HepG2 (cell line): ENCODE results near the gene ST6GALNAC6.

Experiments used
- CENPT ChIP-seq: sonication (generic); formaldehyde crosslinking; IDR thresholded peaks from 2 replicates; pipeline ENCODE4 v1.8.0; 2022; ENCODE audit warnings: low read depth, mild to moderate bottlenecking, moderate library complexity, missing genetic modification reagents
- CHD2 ChIP-seq: IDR thresholded peaks from 2 replicates; pipeline ENCODE4 v1.6.1; 2011; ENCODE audit warnings: low read depth, low read length, improper control_type of control experiment
- EP300 ChIP-seq, 3 experiments: sonication (generic) in 1 of 3; formaldehyde crosslinking in 1 of 3; IDR thresholded peaks; 2 replicates each; pipeline versions ENCODE4 v1.5.1 to v1.6.1; 2011 to 2020; ENCODE audit warnings: low read depth in 2 of 3, low read length in 2 of 3, borderline replicate concordance in 1 of 3, improper control_type of control experiment in 1 of 3, mild to moderate bottlenecking in 1 of 3, missing genetic modification reagents in 1 of 3, moderate library complexity in 1 of 3
- EZH2 ChIP-seq: conservative IDR thresholded peaks from 2 replicates; pipeline ENCODE4 v1.6.1; 2012; ENCODE audit warnings: mild to moderate bottlenecking, low read depth, low read length, moderate library complexity
- PAX8 ChIP-seq: sonication (generic); formaldehyde crosslinking; IDR thresholded peaks from 2 replicates; pipeline ENCODE4 v1.8.0; 2022; ENCODE audit warnings: mild to moderate bottlenecking, missing genetic modification reagents, borderline replicate concordance
- POLR2A ChIP-seq, 2 experiments: IDR thresholded peaks; 2 replicates each; pipeline ENCODE4 v1.6.1; 2011; ENCODE audit warnings: low read depth in 2 of 2, low read length in 2 of 2, mild to moderate bottlenecking in 1 of 2, moderate library complexity in 1 of 2; ENCODE audit not compliant: insufficient read depth in 1 of 2
- RNF2 ChIP-seq: fragments of 450-650 bp; conservative IDR thresholded peaks from 2 replicates; pipeline ENCODE4 v1.6.1; 2016; ENCODE audit warnings: low read depth
- SNAPC2 ChIP-seq: sonication (generic); formaldehyde crosslinking; IDR thresholded peaks from 2 replicates; pipeline ENCODE4 v1.8.1; 2022; ENCODE audit warnings: mild to moderate bottlenecking, missing genetic modification reagents
- ZNF232 ChIP-seq: sonication (generic); formaldehyde crosslinking; IDR thresholded peaks from 2 replicates; pipeline ENCODE4 v1.4.0; 2020; ENCODE audit warnings: missing genetic modification reagents, borderline replicate concordance
- TF ChIP-seq, protein P1 (sequence below): sonication (generic); formaldehyde crosslinking; IDR thresholded peaks from 2 replicates; pipeline ENCODE4 v1.4.0; 2020; ENCODE audit warnings: missing genetic modification reagents; ENCODE audit errors: not compliant biosample characterization

DNA sequence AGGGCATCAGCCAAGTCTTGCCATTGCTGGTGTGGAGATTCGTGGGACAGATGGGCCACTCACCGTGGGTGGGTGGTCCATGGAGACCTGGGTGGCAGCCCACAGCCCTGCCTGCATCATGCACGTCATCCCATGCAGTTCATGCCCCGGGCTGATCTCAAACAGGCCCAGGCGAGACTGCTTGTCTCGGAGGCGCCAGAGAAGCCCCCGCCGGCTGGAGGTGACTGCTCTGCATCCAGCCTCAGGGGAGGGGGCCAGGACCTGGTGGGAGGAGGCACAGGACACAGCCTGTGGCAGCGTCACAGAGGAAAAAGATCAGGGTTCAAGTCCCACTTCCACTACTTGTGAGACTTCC, 30.2 kb upstream of the ST6GALNAC6 start:
- TF ChIP-seq EZH2: no peak
- TF ChIP-seq CENPT (CRISPR knock-in tag): no peak
- no peak for TF ChIP-seq PAX8 (CRISPR knock-in tag)
- no peak for TF ChIP-seq ZNF232 (CRISPR knock-in tag)
- no peak for TF ChIP-seq POLR2A (IDR thresholded peaks at IDR 0.05; ENCODE audit: insufficient read depth in 1 of 2, low read depth in 2 of 2, low read length in 2 of 2)
- TF ChIP-seq, protein P1, sequence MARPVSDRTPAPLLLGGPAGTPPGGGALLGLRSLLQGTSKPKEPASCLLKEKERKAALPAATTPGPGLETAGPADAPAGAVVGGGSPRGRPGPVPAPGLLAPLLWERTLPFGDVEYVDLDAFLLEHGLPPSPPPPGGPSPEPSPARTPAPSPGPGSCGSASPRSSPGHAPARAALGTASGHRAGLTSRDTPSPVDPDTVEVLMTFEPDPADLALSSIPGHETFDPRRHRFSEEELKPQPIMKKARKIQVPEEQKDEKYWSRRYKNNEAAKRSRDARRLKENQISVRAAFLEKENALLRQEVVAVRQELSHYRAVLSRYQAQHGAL (CRISPR knock-in tag): no peak
- no peak for TF ChIP-seq CHD2
- TF ChIP-seq SNAPC2 (CRISPR knock-in tag): no peak
- TF ChIP-seq RNF2: no peak
- no peak for TF ChIP-seq EP300 (IDR thresholded peaks at IDR 0.05; ENCODE audit: low read depth in 2 of 2, low read length in 2 of 2)
- TF ChIP-seq EP300 (CRISPR knock-in tag; IDR thresholded peaks at IDR 0.05; ENCODE audit: borderline replicate concordance): no peak
